SK-N-MC (cell line): ENCODE results near the gene MPHOSPH6.

ENCODE experiments used
- DNase-seq: peaks from one replicate; pipeline ENCODE4 v3.0.0-alpha.2; 2011; ENCODE audit warnings: low read depth, low spot score
- H3K27ac ChIP-seq: fragments of 200-600 bp; sonication (generic); 2 replicates; pipeline ENCODE4 v1.5.1; 2016; ENCODE audit warnings: mixed run types
- H3K36me3 ChIP-seq: fragments of 200-600 bp; sonication (generic); 2 replicates; pipeline ENCODE4 v1.6.1; 2017; ENCODE audit warnings: antibody characterized with exemption, low read length, mixed read lengths; ENCODE audit not compliant: insufficient read depth
- H3K4me3 ChIP-seq: fragments of 200-600 bp; sonication (generic); 2 replicates; pipeline ENCODE4 v1.5.1; 2016
- H3K9ac ChIP-seq: fragments of 200-600 bp; sonication (generic); 2 replicates; pipeline ENCODE4 v1.8.0; 2017; ENCODE audit warnings: mixed run types, mixed read lengths; ENCODE audit not compliant: insufficient read length
- H3K9me3 ChIP-seq: fragments of 200-600 bp; sonication (generic); 2 replicates; pipeline ENCODE4 v1.6.1; 2017; ENCODE audit warnings: low read depth, mild to moderate bottlenecking, antibody characterized with exemption, low read length, moderate library complexity, mixed read lengths
- EZH2 ChIP-seq: fragments of 200-600 bp; sonication (generic); IDR thresholded peaks from one replicate; pipeline ENCODE4 v1.6.1; 2017; ENCODE audit warnings: antibody characterized with exemption
- FOXP2 ChIP-seq: optimal IDR thresholded peaks from 2 replicates; pipeline ENCODE3; 2011; ENCODE audit warnings: mild to moderate bottlenecking, moderate library complexity; ENCODE audit not compliant: insufficient read depth; ENCODE audit errors: extremely low read length, control extremely low read depth
- POLR2AphosphoS5 ChIP-seq: IDR thresholded peaks from 2 replicates; pipeline ENCODE4 v1.6.1; 2012; ENCODE audit warnings: mild to moderate bottlenecking, low read depth, low read length, borderline replicate concordance

Gene MPHOSPH6

GRCh38 chr16:82181461-82182185, 11.6 kb upstream of the MPHOSPH6 start:
- Histone ChIP-seq H3K27ac (no peak overlapping the region), H3K9ac (no peak overlapping the region), H3K9me3 (no peaks in the 10 kb centered on the region), H3K36me3 (no peaks in the 10 kb centered on the region), H3K4me3 (no peak overlapping the region)
- no peak for TF ChIP-seq EZH2
- TF ChIP-seq FOXP2 = no peak
- TF ChIP-seq POLR2AphosphoS5 = no peak
- no peak for DNase-seq

DNA sequence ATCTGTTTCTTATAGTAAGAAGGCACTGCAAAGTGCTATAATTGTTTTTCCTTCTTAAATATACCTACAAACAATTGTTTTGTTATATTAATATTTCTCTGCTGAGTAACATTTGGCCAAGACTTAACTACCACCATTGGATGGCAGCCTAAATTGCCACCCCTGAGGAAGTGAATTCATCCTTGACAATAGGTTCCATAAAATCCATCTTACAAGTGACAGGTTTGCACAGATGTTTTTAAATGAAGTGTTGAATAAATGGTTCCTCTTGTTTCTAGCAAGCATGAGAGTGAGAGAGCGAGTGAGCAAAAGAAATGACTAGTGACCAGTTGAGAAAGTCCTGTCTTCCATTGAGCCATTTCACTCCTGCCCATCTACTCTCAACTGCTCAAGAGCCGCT, 8.3 kb upstream of the MPHOSPH6 start:
- no peak for DNase-seq
- Histone ChIP-seq H3K4me3 (no peak overlapping the region), H3K9ac (no peak overlapping the region), H3K36me3 (no peaks in the 10 kb centered on the region), H3K9me3 (no peaks in the 10 kb centered on the region), H3K27ac (no peak overlapping the region)
- TF ChIP-seq POLR2AphosphoS5 (no peak), FOXP2 (no peak), EZH2 (no peak)

- no peaks in the 10 kb centered on the region for H3K36me3 ChIP-seq
- H3K4me3 ChIP-seq = no peak overlapping the region
- no peak for DNase-seq
- TF ChIP-seq POLR2AphosphoS5 = no peak
- no peak for TF ChIP-seq FOXP2
- TF ChIP-seq EZH2 = no peak
- H3K9ac ChIP-seq = no peak overlapping the region
- no peaks in the 10 kb centered on the region for H3K9me3 ChIP-seq
- H3K27ac ChIP-seq = no peak overlapping the region
Observed at GRCh38 chr16:82177555-82177954, 7.5 kb upstream of the MPHOSPH6 start.

GRCh38 chr16:82176204-82176603, 6.2 kb upstream of the MPHOSPH6 start:
- no peaks in the 10 kb centered on the region for H3K9me3 ChIP-seq
- no peak overlapping the region for H3K4me3 ChIP-seq
- TF ChIP-seq FOXP2 = no peak
- TF ChIP-seq EZH2 = no peak
- no peaks in the 10 kb centered on the region for H3K36me3 ChIP-seq
- no peak overlapping the region for H3K27ac ChIP-seq
- H3K9ac ChIP-seq = no peak overlapping the region
- no peak for DNase-seq

GRCh38 chr16:82175627-82176026, 5.6 kb upstream of the MPHOSPH6 start:
- DNase-seq = no peak
- H3K36me3 ChIP-seq = no peaks in the 10 kb centered on the region
- H3K9me3 ChIP-seq = no peaks in the 10 kb centered on the region
- no peak for TF ChIP-seq FOXP2
- TF ChIP-seq EZH2 = no peak
- TF ChIP-seq POLR2AphosphoS5 = no peak
- H3K27ac ChIP-seq = no peak overlapping the region
- H3K9ac ChIP-seq = no peak overlapping the region
- no peak overlapping the region for H3K4me3 ChIP-seq

DNA sequence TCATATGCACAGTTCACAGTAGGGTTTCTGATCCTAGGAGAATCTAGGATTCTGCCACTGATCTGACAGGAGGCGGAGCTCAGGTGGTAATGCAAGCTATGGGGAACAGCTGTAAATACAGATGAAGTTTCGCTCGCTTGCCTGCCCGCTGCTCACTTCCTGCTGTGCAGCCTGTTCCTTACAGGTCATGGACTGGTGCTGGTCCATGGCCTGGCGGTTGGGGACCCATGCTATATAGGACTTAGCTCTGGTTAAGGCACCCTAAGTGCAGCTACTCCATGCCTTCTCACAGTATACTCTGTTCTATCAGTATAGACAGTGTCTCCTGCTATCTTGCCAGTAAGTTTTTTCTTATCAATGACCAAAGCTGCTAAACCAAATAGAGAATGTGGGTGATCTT, 2.4 kb downstream of the MPHOSPH6 start:
- Histone ChIP-seq H3K9me3 (no peaks in the 10 kb centered on the region), H3K4me3 (no peak overlapping the region), H3K27ac (no peak overlapping the region), H3K36me3 (peaks cover 56% of the 10 kb centered on the region), H3K9ac (no peak overlapping the region)
- no peak for DNase-seq
- TF ChIP-seq POLR2AphosphoS5 = no peak
- TF ChIP-seq EZH2 = no peak
- no peak for TF ChIP-seq FOXP2

DNA sequence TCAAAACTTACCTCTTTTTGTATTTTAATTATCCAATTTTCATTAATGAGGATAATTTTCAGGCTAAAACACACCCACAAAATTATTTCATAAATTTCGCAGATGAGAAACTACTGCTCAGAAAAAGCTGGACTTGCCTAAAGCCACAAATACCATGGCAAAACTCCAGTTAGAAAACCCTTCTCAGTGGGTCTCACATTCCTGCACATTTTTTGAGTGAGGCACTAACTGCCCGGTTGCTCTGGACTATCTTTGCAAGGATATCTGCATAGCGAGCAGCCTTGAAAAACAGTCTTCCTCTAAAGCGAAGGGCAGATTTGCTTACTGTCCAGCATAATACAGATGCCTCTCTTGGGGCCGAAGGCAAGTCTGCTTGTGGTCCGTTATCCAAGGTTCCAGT, 9.8 kb downstream of the MPHOSPH6 start:
- no peak for TF ChIP-seq FOXP2
- no peak for TF ChIP-seq POLR2AphosphoS5
- no peak for TF ChIP-seq EZH2
- peaks cover 73% of the 10 kb centered on the region for H3K36me3 ChIP-seq

GRCh38 chr16:82157836-82158235, 12.2 kb downstream of the MPHOSPH6 start:
- no peak overlapping the region; the same call in 1 of the 2 replicates for H3K4me3 ChIP-seq
- H3K9me3 ChIP-seq = 0 out of 2 replicates have a peak, but pooled peaks cover 7% of the 10 kb centered on the region
- DNase-seq = no peak
- TF ChIP-seq POLR2AphosphoS5 = no peak
- no peak for TF ChIP-seq FOXP2
- TF ChIP-seq EZH2 = no peak
- no peak overlapping the region for H3K9ac ChIP-seq
- H3K27ac ChIP-seq = peak overlapping the region; percentile 86
- H3K36me3 ChIP-seq = peaks cover 68% of the 10 kb centered on the region

More for the DNA sequence above, 9.8 kb downstream of the MPHOSPH6 start:
- no peak for DNase-seq
- H3K9ac ChIP-seq = no peak overlapping the region
- no peak overlapping the region for H3K4me3 ChIP-seq
- 0 out of 2 replicates have a peak overlapping the region, but pooled peaks have one; percentile 25 for H3K27ac ChIP-seq
- 0 out of 2 replicates have a peak, but pooled peaks cover 3% of the 10 kb centered on the region for H3K9me3 ChIP-seq

DNA sequence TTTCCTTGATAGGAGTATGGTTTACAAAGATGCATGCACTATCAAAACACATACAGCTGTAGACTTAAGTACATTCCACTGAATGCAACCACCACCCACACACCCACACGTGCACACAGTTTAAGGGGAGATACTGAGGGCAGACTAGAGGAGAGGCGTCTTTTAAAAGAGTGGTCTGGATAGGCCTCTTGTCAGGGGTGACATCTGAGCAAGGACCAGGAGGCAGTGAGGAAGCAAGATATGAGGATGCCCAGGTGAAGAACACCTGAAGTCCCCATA, 12.6 kb downstream of the MPHOSPH6 start:
- Histone ChIP-seq H3K4me3 (no peak overlapping the region; the same call in 1 of the 2 replicates), H3K9me3 (0 out of 2 replicates have a peak, but pooled peaks cover 7% of the 10 kb centered on the region), H3K27ac (peak overlapping the region; percentile 86), H3K9ac (no peak overlapping the region), H3K36me3 (peaks cover 65% of the 10 kb centered on the region)
- TF ChIP-seq POLR2AphosphoS5 (no peak), EZH2 (no peak)
- DNase-seq = no peak
